Right atrium auricular region (tissue), 2 donors: Measurements from ENCODE around the gene CCDC154. TPM values are rescaled to one million over a fixed set of nuclear protein-coding genes. Genes with fewer than 3 reads are reported as not detected.

Experiments used
- DNase-seq: peaks from one replicate; pipeline ENCODE4 v3.0.0-alpha.2; 2019; ENCODE audit warnings: low spot score
- H3K27ac ChIP-seq, 2 donors: fragments of 200-600 bp; sonication (generic); 1 replicate in 1 of 2; 2 replicates in 1 of 2; pipeline ENCODE4 v1.5.1; 2016 to 2019
- H3K27me3 ChIP-seq, 2 donors: fragments of 200-600 bp; sonication (generic); one replicate each; pipeline versions ENCODE4 v1.5.1 to v1.6.0; 2017 to 2019
- H3K36me3 ChIP-seq: fragments of 200-600 bp; sonication (generic); one replicate; pipeline ENCODE4 v1.5.1; 2016
- H3K4me1 ChIP-seq, 2 donors: fragments of 200-600 bp; sonication (generic); one replicate each; pipeline versions ENCODE4 v1.5.1 to v1.6.0; 2017 to 2019
- H3K4me3 ChIP-seq, 2 donors: fragments of 200-600 bp; sonication (generic); 1 replicate in 1 of 2; 2 replicates in 1 of 2; pipeline ENCODE4 v1.5.1; 2017 to 2019; ENCODE audit warnings: mild to moderate bottlenecking in 1 of 2, moderate library complexity in 1 of 2
- H3K9me3 ChIP-seq, 2 donors: fragments of 200-600 bp; sonication (generic); one replicate each; pipeline ENCODE4 v1.5.1; 2019
- total RNA-seq, 2 donors: library from RNA; depleted of rRNA; stranded (reverse); fragments of >200 nt; gene quantifications; one replicate each; pipeline ENCODE4 v1.1.0, GENCODE V29; 2016
- TF ChIP-seq, protein P1 (sequence below), 2 donors: fragments of 200-600 bp; sonication (generic); IDR thresholded peaks; one replicate each; pipeline ENCODE4 v1.5.1; 2019; ENCODE audit warnings: antibody characterized with exemption in 2 of 2

Gene CCDC154
- total RNA-seq, 2 donors from 2014 or later = not detected

DNA sequence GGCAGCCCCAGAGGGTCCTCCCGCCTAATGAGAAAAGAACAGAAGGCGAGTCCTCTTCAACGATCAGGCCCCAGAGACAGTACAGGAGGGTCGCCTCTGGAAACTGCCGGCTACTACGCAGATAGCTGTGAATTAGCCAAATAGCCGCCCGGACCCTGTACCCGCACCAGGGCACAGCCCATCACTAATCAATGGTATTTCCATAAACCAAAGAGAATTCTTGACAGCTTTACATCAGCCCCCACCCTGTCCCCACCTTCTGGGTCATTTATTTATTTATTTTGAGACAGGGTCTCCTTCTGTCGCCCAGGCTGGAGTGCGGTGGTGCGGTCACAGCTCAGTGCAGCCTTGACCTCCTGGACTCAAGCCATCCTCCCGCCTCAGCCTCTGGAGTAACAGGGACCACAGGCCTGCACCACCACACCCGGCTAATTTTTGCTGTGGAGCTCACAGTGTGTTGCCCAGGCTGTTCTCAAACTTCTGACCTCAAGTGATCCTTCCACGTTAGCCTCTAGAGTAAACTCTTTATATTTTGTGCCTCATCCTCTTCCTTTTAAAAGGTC lies 31.3 kb upstream of the CCDC154 start:
- no peaks in the 10 kb centered on the region for H3K36me3 ChIP-seq
- H3K27ac ChIP-seq = peak overlapping the region; percentile 84 to 94
- no peaks in the 10 kb centered on the region for H3K9me3 ChIP-seq
- TF ChIP-seq, protein P1, sequence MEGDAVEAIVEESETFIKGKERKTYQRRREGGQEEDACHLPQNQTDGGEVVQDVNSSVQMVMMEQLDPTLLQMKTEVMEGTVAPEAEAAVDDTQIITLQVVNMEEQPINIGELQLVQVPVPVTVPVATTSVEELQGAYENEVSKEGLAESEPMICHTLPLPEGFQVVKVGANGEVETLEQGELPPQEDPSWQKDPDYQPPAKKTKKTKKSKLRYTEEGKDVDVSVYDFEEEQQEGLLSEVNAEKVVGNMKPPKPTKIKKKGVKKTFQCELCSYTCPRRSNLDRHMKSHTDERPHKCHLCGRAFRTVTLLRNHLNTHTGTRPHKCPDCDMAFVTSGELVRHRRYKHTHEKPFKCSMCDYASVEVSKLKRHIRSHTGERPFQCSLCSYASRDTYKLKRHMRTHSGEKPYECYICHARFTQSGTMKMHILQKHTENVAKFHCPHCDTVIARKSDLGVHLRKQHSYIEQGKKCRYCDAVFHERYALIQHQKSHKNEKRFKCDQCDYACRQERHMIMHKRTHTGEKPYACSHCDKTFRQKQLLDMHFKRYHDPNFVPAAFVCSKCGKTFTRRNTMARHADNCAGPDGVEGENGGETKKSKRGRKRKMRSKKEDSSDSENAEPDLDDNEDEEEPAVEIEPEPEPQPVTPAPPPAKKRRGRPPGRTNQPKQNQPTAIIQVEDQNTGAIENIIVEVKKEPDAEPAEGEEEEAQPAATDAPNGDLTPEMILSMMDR (IDR thresholded peaks at IDR 0.05) = no peak
- DNase-seq = no peak
- peak overlapping the region; percentile 74 to 98 for H3K4me3 ChIP-seq
- no peaks in the 10 kb centered on the region for H3K27me3 ChIP-seq
- H3K4me1 ChIP-seq = peaks cover 0 to 30% of the 10 kb centered on the region in 2 donors

- peaks cover 0 to 35% of the 10 kb centered on the region in 2 donors for H3K4me1 ChIP-seq
- H3K36me3 ChIP-seq = no peaks in the 10 kb centered on the region
- peak within 1 kb of the TSS; percentile 84 to 94 for H3K27ac ChIP-seq
- no peaks in the 10 kb centered on the region for H3K9me3 ChIP-seq
- TF ChIP-seq, protein P1 (IDR thresholded peaks at IDR 0.05) = peak in 1 of 2 donors; percentile 36
- DNase-seq = peak; percentile 94
- H3K4me3 ChIP-seq = peak within 1 kb of the TSS; percentile 74 to 98
- no peaks in the 10 kb centered on the region for H3K27me3 ChIP-seq
Measured at GRCh38 chr16:1474796-1475551, 30.6 kb upstream of the CCDC154 start, which contains the start of gene CLCN7. Gene CLCN7, minus strand, starts transcription at chr16:1475028. Its CDS starts 54 bp downstream, at chr16:1474974.

GRCh38 chr16:1474082-1474795 lies 29.9 kb upstream of the CCDC154 start:
- DNase-seq = no peak
- TF ChIP-seq, protein P1 (IDR thresholded peaks at IDR 0.05) = no peak
- Histone ChIP-seq H3K27ac (peak overlapping the region; percentile 84 to 94), H3K36me3 (no peaks in the 10 kb centered on the region), H3K4me1 (peaks cover 0 to 35% of the 10 kb centered on the region in 2 donors), H3K27me3 (no peaks in the 10 kb centered on the region), H3K4me3 (peak overlapping the region; percentile 74 to 98), H3K9me3 (no peaks in the 10 kb centered on the region)

DNA sequence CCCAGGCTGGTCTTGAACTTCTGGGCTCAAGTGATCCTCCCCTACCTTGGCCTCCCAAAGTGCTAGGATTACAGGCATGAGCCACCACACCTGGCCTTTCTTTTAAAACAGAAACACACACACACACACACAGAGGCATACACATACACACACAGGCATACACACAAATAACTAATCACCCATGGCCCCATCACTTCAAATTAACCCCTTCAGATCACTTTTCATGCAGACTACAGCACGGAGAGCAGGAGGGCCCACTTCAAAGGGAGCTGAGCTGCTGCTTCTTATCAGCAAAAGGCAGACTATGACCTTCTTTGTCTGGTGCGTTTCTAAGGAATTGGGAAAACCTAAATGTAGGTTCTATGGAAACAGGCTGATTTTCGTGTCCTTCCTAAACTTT lies 28.6 kb upstream of the CCDC154 start:
- TF ChIP-seq, protein P1 (IDR thresholded peaks at IDR 0.05) = no peak
- no peaks in the 10 kb centered on the region for H3K36me3 ChIP-seq
- no peaks in the 10 kb centered on the region for H3K27me3 ChIP-seq
- H3K27ac ChIP-seq = no peak overlapping the region
- no peaks in the 10 kb centered on the region for H3K9me3 ChIP-seq
- no peak for DNase-seq
- no peak overlapping the region for H3K4me3 ChIP-seq
- H3K4me1 ChIP-seq = peaks cover 0 to 35% of the 10 kb centered on the region in 2 donors

GRCh38 chr16:1471569-1472194 lies 27.3 kb upstream of the CCDC154 start:
- Histone ChIP-seq H3K27ac (no peak overlapping the region), H3K4me3 (no peak overlapping the region), H3K36me3 (no peaks in the 10 kb centered on the region), H3K27me3 (no peaks in the 10 kb centered on the region), H3K4me1 (peaks cover 0 to 35% of the 10 kb centered on the region in 2 donors), H3K9me3 (no peaks in the 10 kb centered on the region)
- DNase-seq = no peak
- TF ChIP-seq, protein P1 (IDR thresholded peaks at IDR 0.05) = no peak
